Neural cell (in vitro differentiated cells): Measurements from ENCODE around the gene RAB18.

Experiments used
- MXI1 ChIP-seq: fragments of 450-650 bp; conservative IDR thresholded peaks from 2 replicates; pipeline ENCODE4 v1.6.1; 2014; ENCODE audit warnings: antibody characterized with exemption, mild to moderate bottlenecking; ENCODE audit not compliant: poor library complexity, severe bottlenecking
- POLR2AphosphoS5 ChIP-seq: IDR thresholded peaks from 2 replicates; pipeline ENCODE4 v1.6.1; 2012
- SMC3 ChIP-seq: fragments of 450-650 bp; conservative IDR thresholded peaks from 2 replicates; pipeline ENCODE4 v1.6.1; 2014; ENCODE audit warnings: antibody characterized with exemption, mild to moderate bottlenecking, moderate library complexity; ENCODE audit not compliant: poor library complexity
- TF ChIP-seq, protein P1 (sequence below): fragments of 450-650 bp; IDR thresholded peaks from 2 replicates; pipeline ENCODE4 v1.5.1; 2014; ENCODE audit warnings: antibody characterized with exemption, mild to moderate bottlenecking, moderate library complexity; ENCODE audit not compliant: poor library complexity, severe bottlenecking

DNA sequence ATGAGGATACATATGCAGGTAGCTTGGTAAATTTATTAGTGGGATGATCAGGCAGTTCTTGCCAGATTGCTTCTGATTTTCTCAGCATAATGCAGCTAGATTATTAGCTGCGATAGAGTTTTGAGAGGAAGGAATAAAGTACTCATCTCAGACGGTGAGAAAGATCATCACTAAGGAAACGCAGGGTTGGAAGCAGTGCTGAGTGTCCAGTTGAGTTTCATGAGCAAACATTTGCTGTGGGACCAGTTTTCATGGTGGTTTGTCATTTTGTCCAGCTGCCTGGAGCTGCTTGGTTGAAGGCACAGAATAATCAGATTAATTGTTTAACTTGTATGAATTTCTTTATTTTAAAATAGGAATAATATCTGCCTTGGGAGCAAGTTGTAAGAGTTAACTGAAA, 33.1 kb downstream of the RAB18 start:
- TF ChIP-seq, protein P1, sequence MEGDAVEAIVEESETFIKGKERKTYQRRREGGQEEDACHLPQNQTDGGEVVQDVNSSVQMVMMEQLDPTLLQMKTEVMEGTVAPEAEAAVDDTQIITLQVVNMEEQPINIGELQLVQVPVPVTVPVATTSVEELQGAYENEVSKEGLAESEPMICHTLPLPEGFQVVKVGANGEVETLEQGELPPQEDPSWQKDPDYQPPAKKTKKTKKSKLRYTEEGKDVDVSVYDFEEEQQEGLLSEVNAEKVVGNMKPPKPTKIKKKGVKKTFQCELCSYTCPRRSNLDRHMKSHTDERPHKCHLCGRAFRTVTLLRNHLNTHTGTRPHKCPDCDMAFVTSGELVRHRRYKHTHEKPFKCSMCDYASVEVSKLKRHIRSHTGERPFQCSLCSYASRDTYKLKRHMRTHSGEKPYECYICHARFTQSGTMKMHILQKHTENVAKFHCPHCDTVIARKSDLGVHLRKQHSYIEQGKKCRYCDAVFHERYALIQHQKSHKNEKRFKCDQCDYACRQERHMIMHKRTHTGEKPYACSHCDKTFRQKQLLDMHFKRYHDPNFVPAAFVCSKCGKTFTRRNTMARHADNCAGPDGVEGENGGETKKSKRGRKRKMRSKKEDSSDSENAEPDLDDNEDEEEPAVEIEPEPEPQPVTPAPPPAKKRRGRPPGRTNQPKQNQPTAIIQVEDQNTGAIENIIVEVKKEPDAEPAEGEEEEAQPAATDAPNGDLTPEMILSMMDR = no peak
- TF ChIP-seq POLR2AphosphoS5 = no peak
- TF ChIP-seq SMC3 = no peak
- TF ChIP-seq MXI1 = no peak
